Endothelial cell of umbilical vein (primary cell): ENCODE data around the gene HRH3. TPM values are rescaled to one million over a fixed set of nuclear protein-coding genes. Genes with fewer than 3 reads are reported as not detected.

ENCODE experiments used
- BruUV-seq: library from RNA; stranded (reverse); fragments of 400-500 nt; replicated peaks from 2 replicates; lab custom pipeline; 2021; lab: Mats Ljungman, UMichigan
- CTCF ChIA-PET: fragments of 300-600, 350-600 bp; sonication (Branson Sonifier 250); formaldehyde crosslinking; loops from one replicate; lab custom pipeline; 2021; ENCODE audit warnings: antibody characterized with exemption, inconsistent platforms; lab: Charles Lee
- POLR2A ChIA-PET: fragments of 300-600, 350-600 bp; sonication (Branson Sonifier 250); formaldehyde crosslinking; loops from one replicate; lab custom pipeline; 2021; ENCODE audit warnings: antibody characterized with exemption, inconsistent platforms; lab: Charles Lee
- DNase-seq: peaks from one replicate; pipeline ENCODE4 v3.0.0-alpha.2; 2011; ENCODE audit warnings: low read depth, low spot score
- FAIRE-seq: peaks from 2 replicates; lab custom pipeline; 2011; peaks lifted over from hg19 to GRCh38; lab: Jason Lieb, UNC
- H2AFZ ChIP-seq: 2 replicates; pipeline ENCODE4 v1.6.0; 2012; ENCODE audit warnings: low read depth, low read length, control low read depth, inconsistent platforms
- H3K27ac ChIP-seq: 2 replicates; pipeline ENCODE4 v1.5.1; 2011; ENCODE audit warnings: low read depth, mild to moderate bottlenecking, control low read depth, low read length, moderate library complexity; ENCODE audit not compliant: insufficient read depth
- H3K27me3 ChIP-seq, 2 experiments: 2 replicates each; pipeline versions ENCODE4 v1.6.0 to v1.6.1; 2011; ENCODE audit warnings: low read length in 2 of 2, mixed read lengths in 1 of 2; ENCODE audit not compliant: control insufficient read depth in 2 of 2, insufficient read depth in 2 of 2
- H3K36me3 ChIP-seq, 2 experiments: 2 replicates in 1 of 2; 3 replicates in 1 of 2; pipeline ENCODE4 v1.5.1; 2011; ENCODE audit warnings: low read length in 2 of 2, mild to moderate bottlenecking in 1 of 2, moderate library complexity in 1 of 2; ENCODE audit not compliant: control insufficient read depth in 2 of 2, insufficient read depth in 2 of 2; ENCODE audit errors: extremely low read depth in 1 of 2
- H3K4me1 ChIP-seq: 3 replicates; pipeline ENCODE4 v1.5.1; 2011; ENCODE audit warnings: mild to moderate bottlenecking, low read length; ENCODE audit not compliant: control insufficient read depth, insufficient read depth; ENCODE audit errors: extremely low read depth
- H3K4me2 ChIP-seq: 2 replicates; pipeline ENCODE4 v1.6.1; 2011; ENCODE audit warnings: low read length, control low read depth, mixed read lengths; ENCODE audit not compliant: insufficient read depth
- H3K4me3 ChIP-seq, 3 experiments: fragments of 200-600 bp in 1 of 3; sonication (generic), shearing (Covaris generic) in 1 of 3; replicated peaks in 1 of 3; 2 replicates each; pipeline ENCODE4 v1.5.1; 2011 to 2016; ENCODE audit warnings: control low read depth in 3 of 3, low read length in 3 of 3, mild to moderate bottlenecking in 2 of 3, inconsistent platforms in 1 of 3, low read depth in 1 of 3, moderate library complexity in 1 of 3; ENCODE audit not compliant: insufficient read depth in 1 of 3
- H3K79me2 ChIP-seq: 2 replicates; pipeline ENCODE4 v1.6.0; 2012; ENCODE audit warnings: low read length, inconsistent platforms; ENCODE audit not compliant: control insufficient read depth, insufficient read depth
- H3K9ac ChIP-seq: replicated peaks from 2 replicates; pipeline ENCODE3; 2011; ENCODE audit warnings: low read length, control low read depth; ENCODE audit not compliant: insufficient read depth; ENCODE audit errors: extremely low read depth
- H3K9me1 ChIP-seq: replicated peaks from 3 replicates; pipeline ENCODE4 v1.6.0; 2011; ENCODE audit warnings: mild to moderate bottlenecking, low read length; ENCODE audit not compliant: control insufficient read depth, insufficient read depth; ENCODE audit errors: extremely low read depth
- H3K9me3 ChIP-seq: replicated peaks from 2 replicates; pipeline ENCODE4 v1.5.1; 2012; ENCODE audit warnings: low read length, inconsistent platforms; ENCODE audit not compliant: control insufficient read depth, insufficient read depth
- H4K20me1 ChIP-seq: replicated peaks from 2 replicates; pipeline ENCODE3; 2011; ENCODE audit warnings: mild to moderate bottlenecking, low read length; ENCODE audit not compliant: control insufficient read depth, insufficient read depth; ENCODE audit errors: extremely low read depth
- EZH2 ChIP-seq: IDR thresholded peaks from 2 replicates; pipeline ENCODE4 v1.6.1; 2012; ENCODE audit warnings: borderline replicate concordance, low read depth, mild to moderate bottlenecking, moderate library complexity, low read length, inconsistent platforms; ENCODE audit not compliant: severe bottlenecking
- FOS ChIP-seq: IDR thresholded peaks from 2 replicates; pipeline ENCODE4 v1.6.1; 2011; ENCODE audit warnings: mild to moderate bottlenecking, low read length, moderate library complexity, borderline replicate concordance; ENCODE audit not compliant: insufficient read depth
- GATA2 ChIP-seq: IDR thresholded peaks from 2 replicates; pipeline ENCODE4 v1.7.0; 2011; ENCODE audit warnings: low read depth, mild to moderate bottlenecking, moderate library complexity, mixed read lengths, low read length; ENCODE audit not compliant: insufficient read length, insufficient read depth
- JUN ChIP-seq: IDR thresholded peaks from 2 replicates; pipeline ENCODE4 v1.6.1; 2011; ENCODE audit warnings: borderline replicate concordance, low read depth; ENCODE audit not compliant: insufficient read length, insufficient read depth
- MAX ChIP-seq: IDR thresholded peaks from 2 replicates; pipeline ENCODE4 v1.6.1; 2011; ENCODE audit not compliant: insufficient read depth, insufficient read length
- MYC ChIP-seq: IDR thresholded peaks from one replicate; pipeline ENCODE4 v1.6.1; 2011; ENCODE audit warnings: mild to moderate bottlenecking, low read depth, low read length
- POLR2A ChIP-seq: IDR thresholded peaks from 2 replicates; pipeline ENCODE4 v1.6.1; 2012; ENCODE audit warnings: low read depth, mild to moderate bottlenecking, control low read depth, low read length
- POLR2AphosphoS5 ChIP-seq: IDR thresholded peaks from 2 replicates; pipeline ENCODE4 v1.6.1; 2012; ENCODE audit warnings: low read depth, mild to moderate bottlenecking, control low read depth, low read length, moderate library complexity; ENCODE audit not compliant: insufficient read depth
- dilution Hi-C: fragments of 300-500 bp; cut with MboI; formaldehyde crosslinking; loops from one replicate; pipeline ENCODE4 v1.15.0; 2019; ENCODE audit warnings: low sequenced_read_pairs; ENCODE audit not compliant: extremely low pct_ligation_motif_present
- intact Hi-C: fragments of 100-400 bp; cut with micrococcal nuclease; formaldehyde crosslinking; loops from one replicate; pipeline ENCODE4 v1.10.0; 2022
- polyA plus RNA-seq, 4 experiments: library from polyadenylated mRNA; depleted of rRNA in 3 of 4; stranded (reverse) in 3 of 4; unstranded in 1 of 4; fragments of >200 nt; gene quantifications; 2 replicates each; pipeline versions ENCODE4 v1.2.1 to v1.2.3, GENCODE V29; 2011 to 2012; ENCODE audit warnings: missing spikeins in 1 of 4
- total RNA-seq: library from RNA; stranded (reverse); gene quantifications from 2 replicates; pipeline ENCODE4 v1.2.3, GENCODE V29; 2021
- TF ChIP-seq, protein P1 (sequence below), 2 donors: IDR thresholded peaks; 1 replicate in 1 of 2; 2 replicates in 1 of 2; pipeline ENCODE4 v1.5.1; 2011; ENCODE audit warnings: low read length in 2 of 2, mild to moderate bottlenecking in 2 of 2, moderate library complexity in 2 of 2, control low read depth in 1 of 2, inconsistent platforms in 1 of 2, low read depth in 1 of 2; ENCODE audit not compliant: insufficient read depth in 1 of 2; ENCODE audit errors: extremely low read depth in 1 of 2

The HRH3 gene
- total and polyA plus RNA-seq, 2 donors (not counting 3 experiments of a cell fraction or from before 2014, with no cell fraction given), result not detected

- DNase-seq, result no peak
- no peak for FAIRE-seq
- POLR2A ChIA-PET, result no interaction called here
- dilution Hi-C loops (no loop called here), intact Hi-C loops (loop anchor here (1.0 kb wide), 1 partner anchor 17 kb away; the partner anchor contains the start of gene HRH3)
- Histone ChIP-seq H3K9me1 (no peaks in the 10 kb centered on the region), H3K9me3 (no peaks in the 10 kb centered on the region), H3K36me3 (no peaks in the 10 kb centered on the region), H3K9ac (no peak overlapping the region), H3K4me2 (peak overlapping the region; percentile 36), H3K79me2 (peaks cover 3% of the 10 kb centered on the region), H2AFZ (no peak overlapping the region), H3K27me3 (no peaks in the 10 kb centered on the region), H3K27ac (no peak overlapping the region), H3K4me3 (no peak overlapping the region), H3K4me1 (peaks cover 5% of the 10 kb centered on the region), H4K20me1 (no peaks in the 10 kb centered on the region)
- CTCF ChIA-PET, result no interaction called here
- BruUV-seq, result no TSS peak
- TF ChIP-seq MAX (no peak), JUN (no peak), FOS (no peak), EZH2 (no peak), POLR2AphosphoS5 (no peak), POLR2A (no peak), MYC (no peak), GATA2 (no peak)
- TF ChIP-seq, protein P1, sequence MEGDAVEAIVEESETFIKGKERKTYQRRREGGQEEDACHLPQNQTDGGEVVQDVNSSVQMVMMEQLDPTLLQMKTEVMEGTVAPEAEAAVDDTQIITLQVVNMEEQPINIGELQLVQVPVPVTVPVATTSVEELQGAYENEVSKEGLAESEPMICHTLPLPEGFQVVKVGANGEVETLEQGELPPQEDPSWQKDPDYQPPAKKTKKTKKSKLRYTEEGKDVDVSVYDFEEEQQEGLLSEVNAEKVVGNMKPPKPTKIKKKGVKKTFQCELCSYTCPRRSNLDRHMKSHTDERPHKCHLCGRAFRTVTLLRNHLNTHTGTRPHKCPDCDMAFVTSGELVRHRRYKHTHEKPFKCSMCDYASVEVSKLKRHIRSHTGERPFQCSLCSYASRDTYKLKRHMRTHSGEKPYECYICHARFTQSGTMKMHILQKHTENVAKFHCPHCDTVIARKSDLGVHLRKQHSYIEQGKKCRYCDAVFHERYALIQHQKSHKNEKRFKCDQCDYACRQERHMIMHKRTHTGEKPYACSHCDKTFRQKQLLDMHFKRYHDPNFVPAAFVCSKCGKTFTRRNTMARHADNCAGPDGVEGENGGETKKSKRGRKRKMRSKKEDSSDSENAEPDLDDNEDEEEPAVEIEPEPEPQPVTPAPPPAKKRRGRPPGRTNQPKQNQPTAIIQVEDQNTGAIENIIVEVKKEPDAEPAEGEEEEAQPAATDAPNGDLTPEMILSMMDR (IDR thresholded peaks at IDR 0.05; ENCODE audit: extremely low read depth in 1 of 2, insufficient read depth in 1 of 2, low read depth in 1 of 2, low read length in 2 of 2), result no peak
Measured at GRCh38 chr20:62237514-62237800, 17.4 kb upstream of the HRH3 start.
